ENCODE data around the gene OPRM1.

The OPRM1 gene

GRCh38 chr6:154276810-154277628 lies 238.0 kb downstream of the OPRM1 start:
- Histone ChIP-seq H3K4me3 (ENCODE audit: low read length) (peak overlapping the region; percentile 59), H4K20me1 (ENCODE audit: insufficient read depth, low read length) (no peaks in the 10 kb centered on the region), H3K36me3 (replicated peaks; ENCODE audit: low read depth, low read length) (no peaks in the 10 kb centered on the region), H3K79me2 (ENCODE audit: low read length) (no peaks in the 10 kb centered on the region), H3K9me3 (ENCODE audit: insufficient read depth, low read length) (no peaks in the 10 kb centered on the region), H3K27ac (ENCODE audit: low read length) (no peak overlapping the region), H3K27me3 (ENCODE audit: low read depth, low read length) (peaks cover 12% of the 10 kb centered on the region; the same call in 1 of the 2 replicates), H3K4me2 (ENCODE audit: low read length) (peak overlapping the region; percentile 66), H3K9ac (ENCODE audit: low read length) (no peak overlapping the region), H3K4me1 (ENCODE audit: low read length) (no peaks in the 10 kb centered on the region), H2AFZ (ENCODE audit: low read depth, low read length) (no peak overlapping the region)
- TF ChIP-seq CTCF (IDR thresholded peaks at IDR 0.05; ENCODE audit: low read depth, low read length) = peak; percentile 58
- no peak for TF ChIP-seq EZH2phosphoT487 (IDR thresholded peaks at IDR 0.05; ENCODE audit: low read depth)

GRCh38 chr6:154277629-154278017 lies 238.6 kb downstream of the OPRM1 start:
- Histone ChIP-seq H2AFZ (ENCODE audit: low read depth, low read length) (no peak overlapping the region), H3K79me2 (ENCODE audit: low read length) (no peaks in the 10 kb centered on the region), H3K36me3 (replicated peaks; ENCODE audit: low read depth, low read length) (no peaks in the 10 kb centered on the region), H3K4me3 (ENCODE audit: low read length) (peak overlapping the region; percentile 59), H3K27ac (ENCODE audit: low read length) (no peak overlapping the region), H3K27me3 (ENCODE audit: low read depth, low read length) (peaks cover 12% of the 10 kb centered on the region; the same call in 1 of the 2 replicates), H3K4me1 (ENCODE audit: low read length) (no peaks in the 10 kb centered on the region), H3K9me3 (ENCODE audit: insufficient read depth, low read length) (no peaks in the 10 kb centered on the region), H3K9ac (ENCODE audit: low read length) (no peak overlapping the region), H3K4me2 (ENCODE audit: low read length) (peak overlapping the region; percentile 66), H4K20me1 (ENCODE audit: insufficient read depth, low read length) (no peaks in the 10 kb centered on the region)
- TF ChIP-seq CTCF (IDR thresholded peaks at IDR 0.05; ENCODE audit: low read depth, low read length) (no peak), EZH2phosphoT487 (IDR thresholded peaks at IDR 0.05; ENCODE audit: low read depth) (no peak)

- Histone ChIP-seq H3K36me3 (replicated peaks; ENCODE audit: low read depth, low read length) (no peaks in the 10 kb centered on the region), H3K27me3 (ENCODE audit: low read depth, low read length) (peaks cover 6% of the 10 kb centered on the region; the same call in 1 of the 2 replicates)
- no peak for TF ChIP-seq EZH2phosphoT487 (IDR thresholded peaks at IDR 0.05; ENCODE audit: low read depth)
- no peak for TF ChIP-seq CTCF (IDR thresholded peaks at IDR 0.05; ENCODE audit: low read depth, low read length)
Observed at GRCh38 chr6:154280521-154280920, 241.5 kb downstream of the OPRM1 start.

GRCh38 chr6:154284313-154284853 lies 245.3 kb downstream of the OPRM1 start:
- H3K79me2 ChIP-seq (ENCODE audit: low read length) = no peaks in the 10 kb centered on the region
- TF ChIP-seq EZH2phosphoT487 (IDR thresholded peaks at IDR 0.05; ENCODE audit: low read depth) (no peak), CTCF (IDR thresholded peaks at IDR 0.05; ENCODE audit: low read depth, low read length) (no peak)
- H3K4me3 ChIP-seq (ENCODE audit: low read length) = no peak overlapping the region
- H4K20me1 ChIP-seq (ENCODE audit: insufficient read depth, low read length) = no peaks in the 10 kb centered on the region
- no peak overlapping the region for H3K9ac ChIP-seq (ENCODE audit: low read length)
- H3K27ac ChIP-seq (ENCODE audit: low read length) = no peak overlapping the region
- no peaks in the 10 kb centered on the region for H3K9me3 ChIP-seq (ENCODE audit: insufficient read depth, low read length)
- no peak overlapping the region for H3K4me2 ChIP-seq (ENCODE audit: low read length)
- H3K36me3 ChIP-seq (replicated peaks; ENCODE audit: low read depth, low read length) = no peaks in the 10 kb centered on the region
- H3K27me3 ChIP-seq (ENCODE audit: low read depth, low read length) = no peaks in the 10 kb centered on the region
- H2AFZ ChIP-seq (ENCODE audit: low read depth, low read length) = no peak overlapping the region
- H3K4me1 ChIP-seq (ENCODE audit: low read length) = no peaks in the 10 kb centered on the region

More at GRCh38 chr6:154280521-154280920, 241.5 kb downstream of the OPRM1 start:
- Histone ChIP-seq H3K9me3 (ENCODE audit: insufficient read depth, low read length) (no peaks in the 10 kb centered on the region), H4K20me1 (ENCODE audit: insufficient read depth, low read length) (no peaks in the 10 kb centered on the region), H3K27ac (ENCODE audit: low read length) (no peak overlapping the region), H2AFZ (ENCODE audit: low read depth, low read length) (no peak overlapping the region), H3K79me2 (ENCODE audit: low read length) (no peaks in the 10 kb centered on the region), H3K4me3 (ENCODE audit: low read length) (no peak overlapping the region), H3K9ac (ENCODE audit: low read length) (no peak overlapping the region), H3K4me2 (ENCODE audit: low read length) (no peak overlapping the region), H3K4me1 (ENCODE audit: low read length) (no peaks in the 10 kb centered on the region)

Data from OCI-LY3 (cell line).